Chondrocyte (in vitro differentiated cells): ENCODE data around the gene EPB41L3. TPM values are rescaled to one million over a fixed set of nuclear protein-coding genes. Genes with fewer than 3 reads are reported as not detected.

Experiments
- DNase-seq: peaks from one replicate; pipeline ENCODE4 v3.0.0; 2021; ENCODE audit warnings: mixed read lengths, low spot score
- H3K27ac Mint-ChIP-seq: one replicate; pipeline ENCODE4 v1.8.0; 2021; ENCODE audit warnings: mild to moderate bottlenecking, moderate library complexity, mixed read lengths; ENCODE audit not compliant: unreplicated experiment
- H3K27me3 Mint-ChIP-seq: 2 replicates; pipeline ENCODE4 v1.8.0; 2021; ENCODE audit warnings: low read depth, mixed read lengths
- H3K36me3 Mint-ChIP-seq: 2 replicates; pipeline ENCODE4 v1.8.0; 2021; ENCODE audit warnings: low read depth, mixed read lengths
- H3K4me1 Mint-ChIP-seq: 2 replicates; pipeline ENCODE4 v1.8.0; 2021; ENCODE audit warnings: low read depth, mild to moderate bottlenecking, mixed read lengths
- H3K4me3 Mint-ChIP-seq: one replicate; pipeline ENCODE4 v1.8.0; 2021; ENCODE audit warnings: mild to moderate bottlenecking, moderate library complexity, mixed read lengths; ENCODE audit not compliant: unreplicated experiment
- H3K9me3 Mint-ChIP-seq: 2 replicates; pipeline ENCODE4 v1.8.0; 2021; ENCODE audit warnings: low read depth, mixed read lengths
- total RNA-seq: library from RNA; stranded (reverse); gene quantifications from 3 replicates; pipeline ENCODE4 v1.2.1, GENCODE V29; 2021
- TF ChIP-seq, protein P1 (sequence below): fragments of 200-600 bp; sonication (generic); IDR thresholded peaks from 2 replicates; pipeline ENCODE4 v1.5.0; 2021; ENCODE audit warnings: antibody characterized with exemption, mild to moderate bottlenecking, moderate library complexity

EPB41L3 gene
- total RNA-seq, 1 donor from 2014 or later = 61.1 TPM

DNA sequence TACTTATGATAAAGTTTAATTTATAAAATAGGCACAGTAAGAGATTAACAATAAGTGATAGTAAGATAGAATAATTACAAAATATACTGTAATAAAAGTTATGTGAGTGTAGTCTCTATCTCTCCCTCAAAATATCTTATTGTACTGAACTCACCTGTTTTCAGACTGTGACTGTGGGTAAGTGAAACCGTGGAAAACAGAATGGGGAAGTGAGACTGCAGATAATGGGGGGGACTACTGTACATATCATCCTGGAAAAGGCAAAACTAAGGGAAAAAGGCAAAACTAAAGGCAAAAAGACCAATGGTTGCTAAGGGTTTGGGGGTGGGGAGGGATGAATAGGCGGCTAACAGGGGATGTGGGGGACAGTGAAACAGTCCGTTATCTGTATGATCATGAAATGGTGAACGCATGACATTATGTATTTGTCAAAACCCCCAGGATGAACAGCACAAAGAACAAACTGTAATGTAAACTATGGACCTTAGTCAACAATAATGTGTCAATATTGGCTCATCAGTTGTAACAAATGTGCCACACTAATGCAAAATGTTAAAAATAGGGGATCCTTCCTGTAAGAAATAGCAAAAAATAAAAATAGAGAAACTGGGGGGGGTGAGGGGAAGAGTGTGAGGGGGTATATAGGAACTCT lies 93.8 kb downstream of the EPB41L3 start:
- H3K4me1 Mint-ChIP-seq = peaks cover 9% of the 10 kb centered on the region

DNA sequence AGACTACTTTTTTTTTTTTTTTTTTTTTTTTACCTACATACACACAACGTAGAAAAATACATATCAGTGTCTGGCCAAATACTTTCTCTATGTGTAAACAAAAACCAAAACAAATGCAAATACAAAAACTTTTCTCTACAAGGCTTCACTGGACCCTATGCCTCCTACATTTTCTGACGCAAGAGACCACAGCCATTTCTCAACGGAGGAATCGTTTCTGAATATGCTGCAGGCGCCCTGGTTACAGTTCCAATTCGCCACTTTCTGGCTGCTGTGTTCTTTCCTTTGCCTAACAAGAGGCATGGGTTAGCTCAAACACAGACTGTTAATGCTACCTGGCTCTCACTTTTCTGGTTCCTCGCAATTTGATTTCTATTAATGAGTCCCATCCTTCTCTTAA lies 96.4 kb downstream of the EPB41L3 start:
- Mint-ChIP-seq H3K36me3 (no peaks in the 10 kb centered on the region), H3K4me3 (no peak overlapping the region)
- TF ChIP-seq, protein P1, sequence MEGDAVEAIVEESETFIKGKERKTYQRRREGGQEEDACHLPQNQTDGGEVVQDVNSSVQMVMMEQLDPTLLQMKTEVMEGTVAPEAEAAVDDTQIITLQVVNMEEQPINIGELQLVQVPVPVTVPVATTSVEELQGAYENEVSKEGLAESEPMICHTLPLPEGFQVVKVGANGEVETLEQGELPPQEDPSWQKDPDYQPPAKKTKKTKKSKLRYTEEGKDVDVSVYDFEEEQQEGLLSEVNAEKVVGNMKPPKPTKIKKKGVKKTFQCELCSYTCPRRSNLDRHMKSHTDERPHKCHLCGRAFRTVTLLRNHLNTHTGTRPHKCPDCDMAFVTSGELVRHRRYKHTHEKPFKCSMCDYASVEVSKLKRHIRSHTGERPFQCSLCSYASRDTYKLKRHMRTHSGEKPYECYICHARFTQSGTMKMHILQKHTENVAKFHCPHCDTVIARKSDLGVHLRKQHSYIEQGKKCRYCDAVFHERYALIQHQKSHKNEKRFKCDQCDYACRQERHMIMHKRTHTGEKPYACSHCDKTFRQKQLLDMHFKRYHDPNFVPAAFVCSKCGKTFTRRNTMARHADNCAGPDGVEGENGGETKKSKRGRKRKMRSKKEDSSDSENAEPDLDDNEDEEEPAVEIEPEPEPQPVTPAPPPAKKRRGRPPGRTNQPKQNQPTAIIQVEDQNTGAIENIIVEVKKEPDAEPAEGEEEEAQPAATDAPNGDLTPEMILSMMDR = no peak

More for the DNA sequence above, 93.8 kb downstream of the EPB41L3 start:
- Mint-ChIP-seq H3K4me3 (no peak overlapping the region), H3K27ac (no peak overlapping the region), H3K27me3 (no peaks in the 10 kb centered on the region), H3K9me3 (no peaks in the 10 kb centered on the region), H3K36me3 (peaks cover 2% of the 10 kb centered on the region)
- TF ChIP-seq, protein P1 = no peak
- no peak for DNase-seq

DNA sequence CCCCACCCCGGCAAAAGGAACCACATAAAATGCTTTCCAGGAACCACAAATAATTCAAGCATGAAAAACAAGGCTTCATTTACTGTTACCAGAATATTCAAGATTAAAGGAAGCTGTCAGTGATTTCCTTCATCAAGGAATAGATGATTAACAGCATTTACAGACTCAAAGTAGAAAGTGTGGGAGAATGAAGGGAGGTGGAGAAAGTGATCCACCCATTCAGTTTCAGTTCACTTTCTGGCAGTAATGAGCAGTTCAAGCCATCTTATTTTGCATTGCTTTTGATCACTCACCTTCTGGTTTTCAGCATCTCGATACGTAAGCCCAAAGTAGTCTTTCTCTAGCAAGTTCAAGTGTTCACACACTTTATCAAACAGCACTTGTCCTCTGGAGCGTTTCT lies 99.0 kb downstream of the EPB41L3 start:
- H3K9me3 Mint-ChIP-seq = no peaks in the 10 kb centered on the region
- H3K27me3 Mint-ChIP-seq = no peaks in the 10 kb centered on the region
- no peak overlapping the region for H3K27ac Mint-ChIP-seq
- TF ChIP-seq, protein P1 = no peak
- H3K4me3 Mint-ChIP-seq = no peak overlapping the region
- DNase-seq = no peak
- H3K4me1 Mint-ChIP-seq = no peaks in the 10 kb centered on the region
- H3K36me3 Mint-ChIP-seq = no peaks in the 10 kb centered on the region

More for the DNA sequence above, 96.4 kb downstream of the EPB41L3 start:
- no peak for DNase-seq
- H3K27me3 Mint-ChIP-seq = no peaks in the 10 kb centered on the region
- H3K27ac Mint-ChIP-seq = no peak overlapping the region
- peaks cover 5% of the 10 kb centered on the region for H3K4me1 Mint-ChIP-seq
- no peaks in the 10 kb centered on the region for H3K9me3 Mint-ChIP-seq

DNA sequence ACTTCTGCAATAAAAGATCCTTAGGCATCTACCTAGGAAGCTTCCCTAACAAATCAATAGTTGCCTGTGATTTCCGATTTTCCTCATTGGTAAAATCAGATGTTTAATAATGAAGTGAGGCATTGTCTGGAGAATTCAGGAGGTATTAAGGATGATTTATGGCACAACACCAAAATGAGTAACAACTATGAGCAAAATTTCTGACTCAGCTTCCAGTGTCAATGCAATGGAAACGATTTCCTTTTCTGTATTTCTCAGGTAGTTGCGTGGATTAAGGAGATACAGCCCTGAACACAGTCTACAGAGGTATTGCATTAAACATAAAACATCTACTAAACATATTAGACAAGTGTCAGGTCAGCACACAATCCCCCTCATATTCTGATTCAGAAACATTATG lies 99.5 kb downstream of the EPB41L3 start:
- Mint-ChIP-seq H3K27me3 (no peaks in the 10 kb centered on the region), H3K4me3 (no peak overlapping the region), H3K27ac (no peak overlapping the region), H3K36me3 (no peaks in the 10 kb centered on the region), H3K4me1 (no peaks in the 10 kb centered on the region), H3K9me3 (no peaks in the 10 kb centered on the region)
- TF ChIP-seq, protein P1 = no peak
- no peak for DNase-seq

DNA sequence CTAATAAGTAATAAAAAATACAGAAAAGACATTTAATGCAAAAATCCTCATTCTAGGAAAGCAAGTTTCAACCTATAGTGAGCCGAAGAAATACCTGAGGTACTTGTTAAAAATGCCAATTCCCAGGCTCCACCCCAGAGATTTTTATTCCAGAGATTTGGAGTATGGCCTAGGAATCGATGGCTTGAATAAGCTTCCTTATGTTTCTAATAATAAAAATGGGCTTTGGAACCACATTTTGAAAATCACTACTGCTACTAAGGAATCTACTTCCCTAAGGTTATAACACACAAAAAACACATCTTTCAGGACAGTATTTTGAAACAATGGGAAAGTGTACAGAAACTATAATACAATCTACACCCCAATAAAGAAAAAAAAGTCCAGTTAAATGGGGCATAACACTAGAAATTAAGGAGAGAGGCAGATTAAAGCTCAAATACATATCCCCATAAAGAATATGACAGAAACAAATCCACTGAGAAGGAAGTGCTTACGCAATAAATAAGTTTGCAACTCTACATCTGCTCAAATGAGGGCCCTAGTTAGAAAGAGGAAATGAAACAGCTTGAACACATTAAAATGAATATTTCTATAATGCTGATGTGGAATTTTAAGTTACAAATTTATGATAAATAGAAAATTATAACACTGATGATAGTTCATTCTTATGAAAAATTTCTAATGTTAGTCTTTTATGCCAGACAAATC lies 103.7 kb downstream of the EPB41L3 start:
- H3K9me3 Mint-ChIP-seq = no peaks in the 10 kb centered on the region
- H3K4me1 Mint-ChIP-seq = no peaks in the 10 kb centered on the region
- no peak overlapping the region for H3K4me3 Mint-ChIP-seq
- no peak overlapping the region for H3K27ac Mint-ChIP-seq
- no peak for DNase-seq
- TF ChIP-seq, protein P1 = no peak
- no peaks in the 10 kb centered on the region for H3K27me3 Mint-ChIP-seq
- H3K36me3 Mint-ChIP-seq = no peaks in the 10 kb centered on the region
